OCI-LY7 (cell line): ENCODE measurements around the gene UTP14C.

Experiments used
- EZH2phosphoT487 ChIP-seq: fragments of 200-600 bp; sonication (generic); IDR thresholded peaks from 2 replicates; pipeline ENCODE4 v1.6.1; 2018; ENCODE audit warnings: low read depth, borderline replicate concordance, mild to moderate bottlenecking, mixed run types, antibody characterized with exemption, low read length, moderate library complexity, mixed read lengths
- TF ChIP-seq, protein P1 (sequence below): fragments of 200-600 bp; sonication (generic); conservative IDR thresholded peaks from 2 replicates; pipeline ENCODE4 v1.5.1; 2014; ENCODE audit warnings: mild to moderate bottlenecking, antibody characterized with exemption, low read length, moderate library complexity, mixed read lengths

DNA sequence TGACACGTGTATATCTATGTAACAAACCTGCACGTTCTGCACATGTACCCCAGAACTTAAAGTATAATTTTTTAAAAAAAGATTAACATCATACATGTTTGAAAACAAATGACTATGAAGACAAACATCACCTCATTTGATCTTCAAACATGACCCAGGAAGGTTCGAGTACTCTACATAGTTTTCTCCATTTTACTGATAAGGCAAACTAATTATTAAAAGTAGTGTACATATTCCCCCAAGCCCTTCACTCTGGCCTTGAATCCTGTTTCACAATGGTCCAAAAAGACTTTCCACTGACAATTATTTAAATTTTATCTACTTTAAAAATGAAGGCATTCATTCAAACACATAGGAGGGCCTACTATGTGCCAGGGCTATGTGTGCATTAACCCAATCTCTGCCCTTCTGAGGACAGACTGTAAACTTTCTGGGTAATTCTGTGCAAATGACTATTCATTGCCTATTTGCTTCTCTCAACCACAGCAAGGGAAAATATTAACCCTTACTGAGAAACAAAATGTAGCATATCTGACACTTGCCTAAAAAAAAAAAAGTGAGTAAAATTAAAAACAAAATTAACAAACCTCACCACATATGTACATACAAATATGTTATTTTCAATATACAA, 35.4 kb upstream of the UTP14C start:
- TF ChIP-seq, protein P1, sequence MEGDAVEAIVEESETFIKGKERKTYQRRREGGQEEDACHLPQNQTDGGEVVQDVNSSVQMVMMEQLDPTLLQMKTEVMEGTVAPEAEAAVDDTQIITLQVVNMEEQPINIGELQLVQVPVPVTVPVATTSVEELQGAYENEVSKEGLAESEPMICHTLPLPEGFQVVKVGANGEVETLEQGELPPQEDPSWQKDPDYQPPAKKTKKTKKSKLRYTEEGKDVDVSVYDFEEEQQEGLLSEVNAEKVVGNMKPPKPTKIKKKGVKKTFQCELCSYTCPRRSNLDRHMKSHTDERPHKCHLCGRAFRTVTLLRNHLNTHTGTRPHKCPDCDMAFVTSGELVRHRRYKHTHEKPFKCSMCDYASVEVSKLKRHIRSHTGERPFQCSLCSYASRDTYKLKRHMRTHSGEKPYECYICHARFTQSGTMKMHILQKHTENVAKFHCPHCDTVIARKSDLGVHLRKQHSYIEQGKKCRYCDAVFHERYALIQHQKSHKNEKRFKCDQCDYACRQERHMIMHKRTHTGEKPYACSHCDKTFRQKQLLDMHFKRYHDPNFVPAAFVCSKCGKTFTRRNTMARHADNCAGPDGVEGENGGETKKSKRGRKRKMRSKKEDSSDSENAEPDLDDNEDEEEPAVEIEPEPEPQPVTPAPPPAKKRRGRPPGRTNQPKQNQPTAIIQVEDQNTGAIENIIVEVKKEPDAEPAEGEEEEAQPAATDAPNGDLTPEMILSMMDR: no peak
- TF ChIP-seq EZH2phosphoT487: no peak
